Fibroblast of lung (primary cell): Measurements from ENCODE around the gene ABCC5. TPM values are rescaled to one million over a fixed set of nuclear protein-coding genes. Genes with fewer than 3 reads are reported as not detected.

Source experiments
- DNase-seq, 2 donors: peaks; one replicate each; pipeline versions ENCODE4 v3.0.0 to v3.0.0-alpha.2; 2010; ENCODE audit warnings: low read depth in 2 of 2
- H2AFZ ChIP-seq: 2 replicates; pipeline ENCODE4 v1.5.1; 2012; ENCODE audit warnings: low read length, control low read depth, inconsistent platforms
- H3K27ac ChIP-seq: 2 replicates; pipeline ENCODE4 v1.5.1; 2011; ENCODE audit warnings: low read length, control low read depth; ENCODE audit not compliant: insufficient read depth
- H3K27me3 ChIP-seq: 2 replicates; pipeline ENCODE4 v1.5.1; 2011; ENCODE audit warnings: mild to moderate bottlenecking, low read length; ENCODE audit not compliant: control insufficient read depth, insufficient read depth
- H3K36me3 ChIP-seq: 2 replicates; pipeline ENCODE4 v1.5.1; 2011; ENCODE audit warnings: low read length; ENCODE audit not compliant: control insufficient read depth, insufficient read depth
- H3K4me1 ChIP-seq: 2 replicates; pipeline ENCODE4 v1.5.1; 2011; ENCODE audit warnings: low read length; ENCODE audit not compliant: control insufficient read depth, insufficient read depth; ENCODE audit errors: extremely low read depth
- H3K4me2 ChIP-seq: 2 replicates; pipeline ENCODE4 v1.5.1; 2011; ENCODE audit warnings: low read length, control low read depth; ENCODE audit not compliant: insufficient read depth; ENCODE audit errors: extremely low read depth
- H3K4me3 ChIP-seq, 4 experiments: fragments of 200-600 bp in 1 of 4; sonication (generic) in 1 of 4; replicated peaks in 1 of 4; 2 replicates each; pipeline ENCODE4 v1.5.1; 2011 to 2016; ENCODE audit warnings: low read length in 4 of 4, low read depth in 3 of 4, mild to moderate bottlenecking in 3 of 4, control low read depth in 2 of 4, inconsistent platforms in 1 of 4, mixed read lengths in 1 of 4; ENCODE audit not compliant: insufficient read depth in 1 of 4; ENCODE audit errors: control extremely low read depth in 1 of 4
- H3K79me2 ChIP-seq: 2 replicates; pipeline ENCODE4 v1.5.1; 2012; ENCODE audit warnings: mild to moderate bottlenecking, low read length, inconsistent platforms; ENCODE audit not compliant: control insufficient read depth, insufficient read depth
- H3K9ac ChIP-seq: 2 replicates; pipeline ENCODE4 v1.5.1; 2011; ENCODE audit warnings: mild to moderate bottlenecking, low read length, control low read depth; ENCODE audit not compliant: insufficient read depth
- H3K9me3 ChIP-seq: 2 replicates; pipeline ENCODE4 v1.5.1; 2012; ENCODE audit warnings: low read depth, low read length; ENCODE audit not compliant: control insufficient read depth, insufficient read depth
- H4K20me1 ChIP-seq: 2 replicates; pipeline ENCODE4 v1.5.1; 2011; ENCODE audit warnings: low read length; ENCODE audit not compliant: control insufficient read depth, insufficient read depth; ENCODE audit errors: extremely low read depth
- EZH2 ChIP-seq: IDR thresholded peaks from 2 replicates; pipeline ENCODE4 v1.5.1; 2012; ENCODE audit warnings: low read length, control low read depth, mild to moderate bottlenecking; ENCODE audit errors: missing control alignments
- polyA plus RNA-seq, 2 donors: library from polyadenylated mRNA; depleted of rRNA in 1 of 2; stranded (reverse) in 1 of 2; unstranded in 1 of 2; fragments of >200 nt; gene quantifications; 2 replicates each; pipeline ENCODE4 v1.2.1, GENCODE V29; 2011 to 2012; ENCODE audit warnings: missing spikeins in 1 of 2
- total RNA-seq: library from RNA; depleted of rRNA; stranded (reverse); fragments of >200 nt; gene quantifications from 2 replicates; pipeline ENCODE4 v1.2.1, GENCODE V29; 2014
- TF ChIP-seq, protein P1 (sequence below), 2 donors: IDR thresholded peaks in 1 of 2; conservative IDR thresholded peaks in 1 of 2; 1 replicate in 1 of 2; 2 replicates in 1 of 2; pipeline ENCODE4 v1.5.1; 2011 to 2012; ENCODE audit warnings: low read length in 2 of 2, control low read depth in 1 of 2, inconsistent platforms in 1 of 2, low read depth in 1 of 2, mild to moderate bottlenecking in 1 of 2

The ABCC5 gene
- total and polyA plus RNA-seq, 2 donors (not counting 1 experiment from before 2014, with no cell fraction given): 13.2 to 18.8 TPM

- no peak overlapping the region for H3K9ac ChIP-seq
- no peaks in the 10 kb centered on the region for H3K9me3 ChIP-seq
- H4K20me1 ChIP-seq: no peaks in the 10 kb centered on the region
- no peak overlapping the region for H3K27ac ChIP-seq
- H3K79me2 ChIP-seq: no peaks in the 10 kb centered on the region
- H3K4me3 ChIP-seq: no peak overlapping the region
- TF ChIP-seq, protein P1, sequence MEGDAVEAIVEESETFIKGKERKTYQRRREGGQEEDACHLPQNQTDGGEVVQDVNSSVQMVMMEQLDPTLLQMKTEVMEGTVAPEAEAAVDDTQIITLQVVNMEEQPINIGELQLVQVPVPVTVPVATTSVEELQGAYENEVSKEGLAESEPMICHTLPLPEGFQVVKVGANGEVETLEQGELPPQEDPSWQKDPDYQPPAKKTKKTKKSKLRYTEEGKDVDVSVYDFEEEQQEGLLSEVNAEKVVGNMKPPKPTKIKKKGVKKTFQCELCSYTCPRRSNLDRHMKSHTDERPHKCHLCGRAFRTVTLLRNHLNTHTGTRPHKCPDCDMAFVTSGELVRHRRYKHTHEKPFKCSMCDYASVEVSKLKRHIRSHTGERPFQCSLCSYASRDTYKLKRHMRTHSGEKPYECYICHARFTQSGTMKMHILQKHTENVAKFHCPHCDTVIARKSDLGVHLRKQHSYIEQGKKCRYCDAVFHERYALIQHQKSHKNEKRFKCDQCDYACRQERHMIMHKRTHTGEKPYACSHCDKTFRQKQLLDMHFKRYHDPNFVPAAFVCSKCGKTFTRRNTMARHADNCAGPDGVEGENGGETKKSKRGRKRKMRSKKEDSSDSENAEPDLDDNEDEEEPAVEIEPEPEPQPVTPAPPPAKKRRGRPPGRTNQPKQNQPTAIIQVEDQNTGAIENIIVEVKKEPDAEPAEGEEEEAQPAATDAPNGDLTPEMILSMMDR (conservative IDR thresholded peaks at IDR 0.05 in 1 of 2, IDR thresholded peaks at IDR 0.05 in 1 of 2; ENCODE audit: low read depth in 1 of 2, low read length in 2 of 2): no peak
- no peak for TF ChIP-seq EZH2
- no peaks in the 10 kb centered on the region for H3K36me3 ChIP-seq
- H2AFZ ChIP-seq: no peak overlapping the region
- H3K4me2 ChIP-seq: no peak overlapping the region
- no peaks in the 10 kb centered on the region for H3K4me1 ChIP-seq
- H3K27me3 ChIP-seq: peaks cover 2% of the 10 kb centered on the region
- DNase-seq: no peak
Measured at GRCh38 chr3:184050217-184050847, 32.6 kb upstream of the ABCC5 start.

DNA sequence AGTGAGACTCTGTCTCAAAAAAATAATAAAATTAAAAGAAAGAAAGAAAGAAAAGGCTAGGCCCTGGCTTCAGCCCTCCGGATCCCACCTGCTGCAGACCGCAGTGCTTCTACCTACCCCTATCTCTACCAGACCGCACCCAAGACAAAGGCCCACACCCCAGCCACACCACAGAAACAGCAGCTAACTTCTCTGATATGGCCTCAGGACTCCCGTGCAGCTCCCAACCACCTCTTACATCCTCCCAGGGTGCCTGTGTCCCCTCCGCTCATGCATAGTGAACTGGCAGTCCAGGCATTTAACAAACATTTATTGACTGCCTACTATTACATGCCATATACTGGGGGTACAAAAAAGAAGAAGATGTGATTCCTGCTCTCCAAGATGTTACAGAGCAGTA, 28.3 kb upstream of the ABCC5 start:
- no peaks in the 10 kb centered on the region for H4K20me1 ChIP-seq
- no peaks in the 10 kb centered on the region for H3K9me3 ChIP-seq
- no peak overlapping the region for H2AFZ ChIP-seq

DNA sequence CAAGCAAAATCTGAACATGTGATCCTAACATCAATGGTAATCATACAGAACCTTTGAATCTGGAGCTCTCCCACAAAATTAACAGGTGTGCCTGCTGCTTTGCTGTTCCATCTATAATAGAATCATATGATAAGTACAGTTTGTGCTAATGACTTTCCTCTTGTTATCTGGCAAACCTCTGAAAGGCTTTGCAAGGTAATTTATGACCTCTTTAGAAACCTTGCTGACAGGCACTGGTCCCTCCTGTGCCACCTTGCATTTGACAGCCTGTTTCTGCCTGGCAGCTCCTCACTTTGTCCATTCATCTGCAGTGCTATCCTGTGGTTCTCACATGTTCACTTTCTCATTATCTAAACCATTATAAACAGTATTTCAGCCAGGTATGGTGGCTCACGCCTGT, 24.9 kb upstream of the ABCC5 start:
- Histone ChIP-seq H3K9ac (no peak overlapping the region), H3K27me3 (no peaks in the 10 kb centered on the region), H3K4me2 (no peak overlapping the region), H4K20me1 (no peaks in the 10 kb centered on the region), H3K36me3 (no peaks in the 10 kb centered on the region), H3K4me1 (no peaks in the 10 kb centered on the region), H3K27ac (no peak overlapping the region), H2AFZ (no peak overlapping the region), H3K9me3 (no peaks in the 10 kb centered on the region), H3K79me2 (no peaks in the 10 kb centered on the region), H3K4me3 (no peak overlapping the region)
- no peak for DNase-seq
- TF ChIP-seq, protein P1 (conservative IDR thresholded peaks at IDR 0.05 in 1 of 2, IDR thresholded peaks at IDR 0.05 in 1 of 2; ENCODE audit: low read depth in 1 of 2, low read length in 2 of 2): no peak
- no peak for TF ChIP-seq EZH2

More for the DNA sequence above, 28.3 kb upstream of the ABCC5 start:
- no peaks in the 10 kb centered on the region for H3K27me3 ChIP-seq
- no peak overlapping the region for H3K4me3 ChIP-seq
- H3K4me2 ChIP-seq: no peak overlapping the region
- H3K27ac ChIP-seq: no peak overlapping the region
- no peak for TF ChIP-seq EZH2
- TF ChIP-seq, protein P1 (conservative IDR thresholded peaks at IDR 0.05 in 1 of 2, IDR thresholded peaks at IDR 0.05 in 1 of 2; ENCODE audit: low read depth in 1 of 2, low read length in 2 of 2): no peak
- no peaks in the 10 kb centered on the region for H3K36me3 ChIP-seq
- H3K4me1 ChIP-seq: no peaks in the 10 kb centered on the region
- no peak overlapping the region for H3K9ac ChIP-seq
- H3K79me2 ChIP-seq: no peaks in the 10 kb centered on the region
- no peak for DNase-seq
